Measurements from ENCODE around the gene TUBA4A.

DNA sequence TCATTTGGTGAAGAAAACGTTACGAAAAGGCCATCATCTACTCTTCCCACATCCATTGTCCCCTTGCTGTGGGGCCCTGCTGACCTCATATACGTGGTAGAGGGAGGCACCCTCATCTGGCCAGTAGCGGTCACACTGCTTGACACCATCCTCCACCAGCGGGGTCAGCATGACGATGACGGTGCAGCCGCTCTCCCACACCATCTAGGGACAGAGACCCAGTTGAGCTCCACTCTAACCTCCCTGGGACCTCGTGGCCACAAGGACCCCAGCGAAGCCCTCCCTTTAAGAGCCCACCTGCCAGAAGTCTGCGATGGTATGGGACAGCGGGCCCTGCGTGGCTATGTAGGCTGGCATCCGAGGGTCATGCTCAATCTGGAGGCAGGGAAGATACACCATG is 42.4 kb upstream of the TUBA4A start:
- no peak for TF ChIP-seq YY1 (IDR thresholded peaks at IDR 0.05; ENCODE audit: low read depth, low read length)
- TF ChIP-seq ZNF207 (IDR thresholded peaks at IDR 0.05; ENCODE audit: borderline replicate concordance): no peak
- no peak for TF ChIP-seq POLR2A (IDR thresholded peaks at IDR 0.05; ENCODE audit: low read depth, low read length)
- no peak for TF ChIP-seq JUNB (IDR thresholded peaks at IDR 0.05)
- TF ChIP-seq TAF1 (IDR thresholded peaks at IDR 0.05; ENCODE audit: borderline replicate concordance, low read depth, low read length): no peak
- TF ChIP-seq MXI1 (IDR thresholded peaks at IDR 0.05; ENCODE audit: low read depth, low read length): no peak

Measured in GM12878 (cell line).